Cerebellar nuclear complex (tissue), 1 donor: Measurements from ENCODE around the gene RDH8.
"Not testable (repeated sequence)": the region's sequence is repeated elsewhere in the genome, so short reads cannot be mapped to it uniquely, and the experiment has no call there.

Experiments
- DNase-seq, 2 experiments: peaks; one replicate each; lab custom pipeline; 2025; lab: John Stamatoyannopoulos, UW

Gene RDH8

DNA sequence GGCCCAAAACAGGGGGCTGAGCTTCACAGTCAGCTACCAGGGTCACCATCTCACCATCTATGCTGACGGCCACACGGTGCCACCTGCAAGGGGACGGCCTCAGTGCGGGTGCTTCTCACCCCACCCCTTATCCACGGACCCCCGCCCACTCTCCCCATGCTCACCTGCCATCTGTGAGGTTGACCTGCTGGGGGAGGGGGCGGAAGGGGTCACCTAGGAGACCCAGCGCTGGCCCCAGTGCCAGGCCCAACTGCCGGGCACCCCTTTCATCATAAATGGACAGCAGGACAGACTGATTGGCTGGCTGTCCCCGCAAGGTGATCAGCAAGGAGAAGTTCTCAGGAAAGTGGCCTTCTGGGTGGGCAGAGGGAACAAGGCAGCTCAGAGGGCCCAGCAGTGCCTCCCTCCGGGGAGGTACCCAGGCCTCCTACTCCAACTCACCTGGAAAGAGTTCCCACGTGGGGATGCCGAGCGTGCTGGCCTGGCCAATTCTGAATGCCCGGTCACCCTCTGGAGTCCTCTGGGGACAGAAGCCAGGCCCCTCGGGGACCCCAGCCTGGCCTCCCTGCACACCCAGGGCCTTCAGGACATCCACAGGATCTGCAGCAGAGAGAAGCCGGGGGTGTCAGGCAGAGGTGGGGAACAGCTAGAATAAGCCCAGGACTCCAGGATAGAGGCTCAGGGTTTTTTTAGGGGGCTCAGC, 7.5 kb upstream of the RDH8 start:
- DNase-seq, result no peak

GRCh38 chr19:10006335-10006708, 7.0 kb upstream of the RDH8 start:
- DNase-seq, result no peak

DNA sequence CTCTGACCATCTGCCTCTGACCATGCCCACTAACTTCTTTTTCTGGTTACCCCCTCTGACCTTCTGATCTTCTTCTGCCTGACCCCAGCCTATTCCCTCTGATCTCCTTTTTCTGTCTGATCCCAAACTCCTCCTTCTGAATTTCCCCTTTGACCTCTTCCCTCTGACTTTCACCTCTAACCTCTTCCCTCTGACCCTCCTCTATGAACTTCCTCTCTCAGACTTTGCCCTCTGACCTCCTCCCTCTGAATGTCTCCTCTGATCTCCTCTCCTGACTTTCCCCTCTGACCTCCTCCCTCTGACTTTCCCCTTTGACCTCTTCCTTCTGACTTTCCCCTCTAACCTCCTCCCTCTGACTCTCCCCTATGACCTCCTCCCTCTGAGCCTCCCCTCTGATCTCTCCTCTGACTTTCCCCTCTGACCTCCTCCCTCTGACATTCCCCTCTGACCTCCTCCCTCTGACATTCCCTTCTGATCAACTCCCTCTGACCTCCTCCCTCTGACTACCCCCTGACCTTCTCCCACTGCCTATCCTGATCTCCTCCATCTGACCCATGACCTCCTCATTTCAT, 6.4 kb upstream of the RDH8 start:
- DNase-seq, result no peak

DNA sequence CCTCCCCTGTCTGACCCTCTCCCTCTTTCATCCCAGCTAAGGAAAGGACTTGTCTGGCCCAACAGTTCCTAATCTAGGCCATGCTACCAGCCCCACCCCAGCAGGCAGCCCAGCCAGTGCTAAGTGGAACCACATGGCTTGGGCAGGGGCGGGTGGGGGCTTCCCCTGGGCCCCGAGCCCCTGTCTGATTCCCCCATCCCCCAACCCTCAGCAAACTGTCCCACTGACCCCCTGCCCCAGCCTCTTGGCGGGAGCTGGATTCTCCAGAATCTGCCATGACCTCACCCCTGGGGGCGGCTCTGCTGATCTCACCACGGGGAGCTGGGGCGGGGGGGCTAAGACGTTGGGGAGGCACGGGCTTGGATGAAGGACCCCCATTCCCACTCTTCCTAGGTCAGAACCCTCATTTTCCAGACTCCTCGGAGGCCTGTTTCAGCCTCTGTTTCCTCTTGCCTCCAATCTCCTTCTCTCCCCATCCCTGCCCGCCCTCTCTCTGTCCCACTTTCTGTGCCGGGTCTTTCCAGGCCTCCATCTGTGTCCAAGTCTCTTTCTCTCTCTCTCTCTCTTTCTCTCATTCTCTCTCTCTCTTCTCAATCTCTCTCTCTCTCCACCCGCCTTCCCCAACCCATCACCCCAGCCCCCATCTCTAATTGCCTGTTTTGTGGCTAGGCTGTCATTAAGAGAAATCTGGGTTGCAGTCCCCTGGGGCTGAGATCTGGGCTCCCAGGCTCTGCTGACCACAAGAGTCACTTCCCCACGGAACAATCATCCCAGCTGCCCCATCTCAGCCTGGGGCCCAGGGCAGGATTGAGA, 5.7 kb upstream of the RDH8 start:
- DNase-seq, result no peak

GRCh38 chr19:10008184-10008765, 5.0 kb upstream of the RDH8 start:
- DNase-seq, result no peak

DNA sequence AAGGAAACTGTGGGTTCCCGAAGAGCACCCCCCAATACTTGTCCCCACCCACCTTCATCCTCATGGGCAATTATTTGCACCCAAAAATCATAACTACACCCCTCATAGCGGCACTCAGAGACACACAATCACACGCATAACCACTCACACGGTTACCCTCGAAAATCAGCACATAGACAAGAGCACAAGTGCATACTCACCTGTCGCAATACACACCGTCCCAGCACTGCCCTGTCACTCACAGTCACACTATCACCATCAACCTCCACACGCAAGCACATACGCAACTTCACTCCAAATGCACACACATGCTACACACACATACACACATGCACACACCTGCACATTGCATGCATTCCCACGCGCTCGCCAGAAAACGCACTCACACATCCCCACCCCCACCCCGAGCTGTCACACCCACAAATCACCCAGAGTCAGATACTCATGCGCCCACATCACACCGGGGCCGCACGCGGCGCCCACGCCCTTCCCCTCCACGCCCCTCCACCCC, 3.5 kb upstream of the RDH8 start:
- no peak for DNase-seq

DNA sequence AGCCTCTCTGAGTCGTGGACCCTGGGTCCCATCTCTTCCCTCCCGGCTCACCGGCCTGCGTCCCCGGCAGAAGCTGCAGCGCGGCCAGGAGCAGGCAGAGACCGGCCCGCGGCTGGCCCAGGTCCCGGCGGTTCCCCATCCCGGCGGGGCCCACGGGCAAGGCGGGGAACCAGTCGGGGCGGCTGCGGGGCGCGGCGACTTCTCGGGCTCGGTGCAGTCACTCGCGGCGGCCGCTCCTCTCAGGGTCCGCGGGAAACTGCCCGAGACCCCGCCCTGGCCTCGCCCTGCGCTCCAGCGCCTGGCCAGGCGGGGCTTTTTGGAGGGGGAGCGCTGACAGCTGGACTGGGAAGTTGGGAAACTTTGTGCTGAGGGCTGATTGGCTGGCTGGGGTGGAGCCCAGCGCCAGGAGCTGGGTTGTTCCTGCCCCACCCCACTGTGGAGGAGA, 3.0 kb upstream of the RDH8 start, which contains the start of gene COL5A3:
Gene COL5A3, minus strand, starts transcription at position 258 of the 445 bp plus-strand sequence. Its CDS starts 119 bp downstream, at position 139.
- DNase-seq, result no peak

- DNase-seq, result no peak
Measured at GRCh38 chr19:10010939-10011338, 2.3 kb upstream of the RDH8 start.

- DNase-seq, result no peak
Measured at GRCh38 chr19:10011974-10012373, 1.3 kb upstream of the RDH8 start.

- no peak for DNase-seq
Measured at GRCh38 chr19:10013834-10014618, 743 bp downstream of the RDH8 start.

GRCh38 chr19:10018263-10018662, 5.0 kb downstream of the RDH8 start:
- no peak for DNase-seq

DNA sequence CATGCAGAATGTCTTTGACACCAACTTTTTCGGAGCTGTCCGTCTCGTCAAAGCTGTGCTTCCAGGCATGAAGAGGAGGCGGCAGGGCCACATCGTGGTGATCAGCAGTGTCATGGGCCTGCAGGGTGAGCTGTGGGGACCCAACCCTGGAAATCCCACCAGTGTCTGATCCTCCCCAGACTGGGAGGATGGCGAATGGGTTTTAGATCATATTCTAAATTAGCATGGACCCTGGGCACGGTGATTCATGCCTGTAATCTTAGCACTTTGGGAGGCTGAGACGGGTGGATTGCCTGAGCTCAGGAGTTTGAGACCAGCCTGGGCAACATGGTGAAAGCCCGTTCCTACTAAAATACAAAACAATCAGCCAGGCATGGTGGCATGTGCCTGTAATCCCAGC, 5.5 kb downstream of the RDH8 start:
- no peak for DNase-seq

DNA sequence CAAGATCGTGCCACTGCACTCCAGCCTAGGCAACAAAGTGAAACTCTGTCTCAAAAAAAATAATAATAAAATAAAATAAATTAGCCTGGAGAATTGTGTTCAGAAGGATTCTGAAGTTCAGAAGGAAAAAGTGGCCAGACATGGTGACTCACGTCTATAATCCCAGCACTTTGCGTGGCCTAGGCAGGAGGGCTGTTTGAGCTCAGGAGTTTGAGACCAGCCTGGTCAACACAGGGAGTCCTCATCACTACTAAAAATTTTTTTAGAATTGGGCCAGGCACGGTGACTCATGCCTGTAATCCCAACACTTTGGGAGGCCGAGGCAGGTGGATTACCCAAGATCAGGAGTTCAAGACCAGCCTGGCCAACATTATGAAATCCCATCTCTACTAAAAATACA, 6.0 kb downstream of the RDH8 start:
- no peak for DNase-seq

DNA sequence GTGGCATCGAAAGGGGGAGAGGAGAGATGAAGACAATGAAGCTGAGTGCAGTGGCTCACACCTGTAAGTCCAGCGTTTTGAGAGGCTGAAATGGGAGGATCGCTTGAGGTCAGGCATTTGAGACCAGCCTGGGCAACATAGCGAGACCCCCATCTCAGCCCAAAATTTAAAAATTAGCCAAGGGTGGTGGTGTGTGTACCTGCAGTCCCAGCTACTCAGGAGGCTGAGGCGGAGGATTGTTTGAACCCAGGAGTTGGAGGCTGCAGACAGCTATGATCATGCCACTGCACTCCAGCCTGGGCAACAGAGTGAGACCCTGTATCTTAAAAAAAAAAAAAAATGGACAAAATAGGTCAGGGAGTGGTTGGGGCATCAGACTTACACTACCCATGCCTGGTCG, 7.6 kb downstream of the RDH8 start:
- DNase-seq, result no peak

- no peak for DNase-seq
Measured at GRCh38 chr19:10021446-10021845, 8.2 kb downstream of the RDH8 start.

GRCh38 chr19:10021863-10022262, 8.6 kb downstream of the RDH8 start:
- DNase-seq, result no peak

- not testable (repeated sequence) for DNase-seq
Measured at GRCh38 chr19:10023096-10023495, 9.8 kb downstream of the RDH8 start.

- DNase-seq, result no peak
Measured at GRCh38 chr19:10026744-10027143, 13.5 kb downstream of the RDH8 start.

GRCh38 chr19:10027158-10027997, 14.1 kb downstream of the RDH8 start:
- DNase-seq, result no peak

GRCh38 chr19:10033614-10034013, 20.3 kb downstream of the RDH8 start:
- DNase-seq, result no peak

DNA sequence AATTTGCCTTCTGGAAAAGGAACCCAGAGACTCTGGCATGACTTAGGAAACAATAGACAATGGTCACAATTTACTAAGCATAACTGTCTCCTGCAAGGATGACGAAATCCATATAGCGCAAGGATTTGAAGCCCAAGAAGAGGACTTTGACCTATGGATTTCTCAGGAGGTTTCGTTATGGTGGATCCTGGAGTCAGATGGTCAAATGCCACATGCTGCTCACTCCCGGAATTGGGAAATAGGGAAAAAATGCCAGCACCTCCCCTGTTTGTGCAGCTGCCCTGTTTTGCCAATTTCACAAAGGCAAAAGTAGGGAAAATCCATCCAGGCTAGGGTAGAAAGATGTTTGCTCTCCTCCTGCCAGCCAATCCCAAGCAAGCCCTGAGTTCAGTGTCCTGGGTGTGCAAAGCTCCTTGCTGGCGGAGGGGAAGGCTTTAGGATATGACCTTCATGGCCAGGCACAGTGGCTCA, 23.4 kb downstream of the RDH8 start:
- DNase-seq, result no peak
